ENCODE results near the gene PITPNC1.
"Not testable (repeated sequence)": the region's sequence is repeated elsewhere in the genome, so short reads cannot be mapped to it uniquely, and the experiment has no call there.

The PITPNC1 gene

DNA sequence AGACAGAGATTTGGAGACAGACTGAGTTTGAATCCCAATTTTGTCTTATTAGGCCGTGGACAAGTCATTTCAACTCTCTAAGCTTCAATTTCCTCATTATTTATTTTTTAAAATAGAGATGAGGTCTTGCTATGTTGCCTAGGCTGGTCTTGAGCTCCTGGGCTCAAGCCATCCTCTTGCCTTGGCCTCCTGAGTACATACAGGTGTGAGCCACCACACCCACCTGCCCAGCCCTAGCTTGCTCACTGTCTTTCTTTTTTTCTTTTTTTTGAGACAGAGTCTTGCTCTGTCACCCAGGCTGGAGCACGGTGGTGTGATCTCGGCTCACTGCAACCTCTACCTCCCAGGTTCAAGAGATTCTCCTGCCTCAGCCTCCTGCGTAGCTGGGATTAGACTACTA lies 45.2 kb downstream of the PITPNC1 start:
- H3K9me3 ChIP-seq (ENCODE audit: low read length); H3K9ac ChIP-seq (ENCODE audit: low read length); H3K27ac ChIP-seq (ENCODE audit: low read depth, low read length); H3K27me3 ChIP-seq (ENCODE audit: control insufficient read depth in 1 of 2, insufficient read depth in 2 of 2, low read length in 2 of 2); H3K4me1 ChIP-seq (ENCODE audit: insufficient read depth, low read length); H3K4me3 ChIP-seq (ENCODE audit: low read depth in 1 of 2, low read length in 2 of 2); H3K36me3 ChIP-seq (ENCODE audit: insufficient read depth, low read length): not testable (repeated sequence)

DNA sequence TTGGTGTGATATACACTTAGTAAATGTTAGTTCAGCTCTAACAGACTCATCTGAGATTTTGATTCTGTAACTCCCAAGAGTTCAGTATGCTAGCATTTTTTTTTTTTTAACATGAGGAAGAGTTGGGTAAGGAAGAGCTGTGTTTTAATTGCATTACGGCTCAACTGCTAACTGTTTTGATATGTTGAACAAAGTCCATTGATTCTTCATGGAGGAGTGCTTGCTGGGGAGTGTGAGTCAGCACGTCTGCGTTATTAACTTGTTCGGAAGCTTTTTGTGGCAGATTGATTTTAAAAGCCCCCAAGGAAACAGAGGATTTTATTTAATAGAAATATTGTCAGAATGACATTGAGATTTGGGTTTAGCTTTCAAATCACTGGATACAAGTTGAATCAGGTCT lies 45.8 kb downstream of the PITPNC1 start:
- H3K9me3 ChIP-seq (ENCODE audit: low read length): no peaks in the 10 kb centered on the region
- H3K9ac ChIP-seq (ENCODE audit: low read length): no peak overlapping the region
- no peaks in the 10 kb centered on the region for H3K4me1 ChIP-seq (ENCODE audit: insufficient read depth, low read length)
- H3K36me3 ChIP-seq (ENCODE audit: insufficient read depth, low read length): no peaks in the 10 kb centered on the region
- H3K27ac ChIP-seq (ENCODE audit: low read depth, low read length): no peak overlapping the region
- no peak overlapping the region for H3K4me3 ChIP-seq (ENCODE audit: low read depth in 1 of 2, low read length in 2 of 2)
- no peaks in the 10 kb centered on the region for H3K27me3 ChIP-seq (ENCODE audit: control insufficient read depth in 1 of 2, insufficient read depth in 2 of 2, low read length in 2 of 2)

DNA sequence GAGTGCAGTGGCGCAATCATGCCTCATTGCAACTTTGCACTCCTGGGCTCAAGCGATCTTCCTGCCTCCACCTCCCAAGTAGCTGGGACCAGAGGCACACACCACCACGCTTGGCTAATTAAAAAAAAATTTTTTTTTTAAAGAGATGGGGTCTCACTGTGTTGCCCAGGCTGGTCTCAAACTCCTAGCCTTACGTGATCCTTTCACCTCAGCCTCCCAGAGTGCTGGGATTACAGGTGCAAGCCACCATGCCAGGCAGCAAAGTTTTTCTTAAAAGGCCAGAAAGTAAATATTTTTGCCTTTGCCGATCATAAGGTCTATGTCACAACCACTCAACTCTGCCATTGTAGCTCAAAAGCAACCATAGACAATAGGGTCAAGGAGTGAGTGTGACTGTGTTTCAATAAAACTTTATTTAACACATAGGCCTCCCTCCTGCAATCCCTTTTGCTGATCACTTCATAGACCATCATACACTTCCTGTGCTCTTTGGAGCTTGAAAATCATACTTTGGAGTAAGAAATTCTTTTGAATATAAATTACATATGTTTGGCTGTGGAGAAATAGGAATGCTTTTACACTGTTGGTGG lies 48.6 kb downstream of the PITPNC1 start:
- Histone ChIP-seq H3K4me3 (ENCODE audit: low read depth in 1 of 2, low read length in 2 of 2) (no peak overlapping the region), H3K4me1 (ENCODE audit: insufficient read depth, low read length) (no peaks in the 10 kb centered on the region), H3K27ac (ENCODE audit: low read depth, low read length) (no peak overlapping the region), H3K36me3 (ENCODE audit: insufficient read depth, low read length) (no peaks in the 10 kb centered on the region), H3K9ac (ENCODE audit: low read length) (no peak overlapping the region), H3K9me3 (ENCODE audit: low read length) (no peaks in the 10 kb centered on the region), H3K27me3 (ENCODE audit: control insufficient read depth in 1 of 2, insufficient read depth in 2 of 2, low read length in 2 of 2) (no peaks in the 10 kb centered on the region)

DNA sequence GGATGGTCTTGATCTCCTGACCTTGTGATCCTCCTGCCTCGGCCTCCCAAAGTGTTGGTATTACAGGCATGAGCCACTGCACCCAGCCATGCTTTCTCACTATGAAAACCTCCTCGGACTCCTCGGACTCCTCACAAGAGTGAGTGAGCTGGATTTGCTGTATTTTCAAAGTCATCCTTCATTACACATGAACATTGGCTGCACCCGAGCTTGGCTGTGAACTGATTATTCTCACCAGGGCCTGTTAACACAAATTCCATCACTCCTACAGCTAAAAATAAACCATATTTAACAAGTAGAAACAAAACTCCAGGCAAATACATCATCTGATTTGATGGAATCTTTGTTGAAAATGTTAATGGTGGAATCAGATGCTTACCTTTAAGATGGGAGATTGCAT lies 50.3 kb downstream of the PITPNC1 start:
- Histone ChIP-seq H3K9me3 (ENCODE audit: low read length) (no peaks in the 10 kb centered on the region), H3K4me3 (ENCODE audit: low read depth in 1 of 2, low read length in 2 of 2) (no peak overlapping the region), H3K27ac (ENCODE audit: low read depth, low read length) (no peak overlapping the region), H3K36me3 (ENCODE audit: insufficient read depth, low read length) (no peaks in the 10 kb centered on the region), H3K27me3 (ENCODE audit: control insufficient read depth in 1 of 2, insufficient read depth in 2 of 2, low read length in 2 of 2) (no peaks in the 10 kb centered on the region), H3K9ac (ENCODE audit: low read length) (no peak overlapping the region), H3K4me1 (ENCODE audit: insufficient read depth, low read length) (no peaks in the 10 kb centered on the region)

DNA sequence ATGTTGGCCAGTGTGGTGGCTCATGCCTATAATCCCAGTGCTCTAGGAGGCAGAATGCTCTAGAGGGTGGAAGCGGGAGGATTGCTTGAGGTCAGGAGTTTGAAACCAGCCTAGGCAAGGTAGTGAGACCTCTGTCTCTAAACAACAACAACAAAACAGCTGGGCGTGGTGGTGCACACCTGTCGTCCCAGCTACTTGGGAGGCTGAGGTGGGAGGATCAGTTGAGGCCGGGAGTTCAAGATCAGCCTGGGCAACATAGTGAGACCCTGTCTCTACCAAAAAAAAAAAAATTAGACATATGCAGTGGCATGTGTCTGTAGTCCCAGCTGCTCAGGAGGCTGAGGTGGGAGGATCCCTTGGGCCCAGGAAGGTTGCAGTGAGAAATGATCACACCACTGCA lies 53.4 kb downstream of the PITPNC1 start:
- not testable (repeated sequence) for H3K4me3 ChIP-seq (ENCODE audit: low read depth in 1 of 2, low read length in 2 of 2); H3K9me3 ChIP-seq (ENCODE audit: low read length); H3K27ac ChIP-seq (ENCODE audit: low read depth, low read length); H3K4me1 ChIP-seq (ENCODE audit: insufficient read depth, low read length); H3K27me3 ChIP-seq (ENCODE audit: control insufficient read depth in 1 of 2, insufficient read depth in 2 of 2, low read length in 2 of 2); H3K9ac ChIP-seq (ENCODE audit: low read length); H3K36me3 ChIP-seq (ENCODE audit: insufficient read depth, low read length)

DNA sequence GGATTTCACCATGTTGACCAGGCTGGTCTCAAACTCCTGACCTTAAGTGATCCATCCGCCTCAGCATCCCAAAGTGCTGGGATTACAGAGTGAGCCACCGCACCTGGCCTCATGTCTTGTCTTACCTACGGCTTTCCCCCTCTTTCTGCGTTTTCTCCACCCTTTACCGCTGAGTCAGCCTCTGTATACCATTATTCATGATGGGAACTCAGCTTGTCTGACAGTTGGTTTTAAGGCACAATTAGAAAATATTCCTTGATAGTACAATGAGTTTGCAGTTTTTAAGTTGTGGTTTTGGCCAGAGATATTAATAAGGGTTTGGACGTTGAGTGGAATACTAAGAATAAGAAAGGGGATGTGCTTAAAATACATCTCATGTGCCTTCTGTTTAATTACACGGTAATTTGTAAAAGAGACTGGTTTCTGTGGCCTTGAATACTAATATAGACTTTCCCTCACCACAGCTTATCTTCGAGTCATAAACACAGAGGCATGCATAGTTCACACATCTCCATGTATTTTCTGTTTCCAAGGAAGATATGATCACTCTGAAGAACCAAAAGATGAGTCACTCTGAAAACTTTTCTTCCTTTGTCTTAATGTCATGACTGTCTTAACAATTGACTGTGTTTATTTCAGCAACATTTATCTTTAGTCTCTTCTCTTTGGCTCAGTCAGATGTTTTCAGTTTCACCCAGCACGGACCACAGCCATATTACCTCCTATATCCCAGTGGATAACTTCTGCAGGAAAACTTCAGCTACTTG lies 54.4 kb downstream of the PITPNC1 start:
- Histone ChIP-seq H3K36me3 (ENCODE audit: insufficient read depth, low read length) (no peaks in the 10 kb centered on the region), H3K9me3 (ENCODE audit: low read length) (no peaks in the 10 kb centered on the region), H3K9ac (ENCODE audit: low read length) (no peak overlapping the region), H3K27ac (ENCODE audit: low read depth, low read length) (no peak overlapping the region), H3K4me3 (ENCODE audit: low read depth in 1 of 2, low read length in 2 of 2) (no peak overlapping the region), H3K27me3 (ENCODE audit: control insufficient read depth in 1 of 2, insufficient read depth in 2 of 2, low read length in 2 of 2) (no peaks in the 10 kb centered on the region), H3K4me1 (ENCODE audit: insufficient read depth, low read length) (no peaks in the 10 kb centered on the region)

DNA sequence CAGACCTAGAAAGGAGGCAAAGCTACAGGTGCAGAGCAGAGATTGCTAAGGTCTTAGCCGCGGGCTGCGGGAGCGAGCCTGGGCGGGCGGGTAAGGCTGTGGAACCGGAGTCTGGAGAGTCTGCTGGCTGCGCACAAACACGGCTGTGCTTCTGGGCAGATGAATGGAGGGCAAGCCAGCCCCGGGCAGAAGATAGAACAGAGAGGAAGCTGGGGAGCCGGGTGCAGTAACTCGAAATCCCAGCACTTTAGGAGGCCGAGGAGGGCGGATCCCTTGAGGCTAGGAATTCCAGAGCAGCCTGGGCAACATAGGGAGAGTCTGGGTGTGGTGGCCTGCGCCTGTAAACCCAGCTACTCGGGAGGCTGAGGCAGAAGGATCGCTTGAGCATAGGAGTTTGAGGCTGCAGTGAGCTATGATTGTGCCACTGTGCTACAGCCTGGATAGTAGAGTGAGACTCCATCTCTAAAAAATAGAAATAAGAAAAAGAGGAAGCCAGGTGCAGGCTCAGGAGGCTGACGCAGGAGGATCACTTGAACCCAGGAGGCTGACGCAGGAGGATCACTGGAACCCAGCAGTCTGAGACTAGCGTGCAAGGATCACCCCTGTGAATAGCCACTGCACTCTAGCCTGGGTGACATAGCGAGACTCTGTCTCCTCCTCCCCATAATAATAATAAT lies 56.3 kb downstream of the PITPNC1 start:
- Histone ChIP-seq H3K4me1 (ENCODE audit: insufficient read depth, low read length) (no peaks in the 10 kb centered on the region), H3K36me3 (ENCODE audit: insufficient read depth, low read length) (no peaks in the 10 kb centered on the region), H3K9ac (ENCODE audit: low read length) (no peak overlapping the region), H3K27me3 (ENCODE audit: control insufficient read depth in 1 of 2, insufficient read depth in 2 of 2, low read length in 2 of 2) (no peaks in the 10 kb centered on the region), H3K27ac (ENCODE audit: low read depth, low read length) (no peak overlapping the region), H3K4me3 (ENCODE audit: low read depth in 1 of 2, low read length in 2 of 2) (no peak overlapping the region), H3K9me3 (ENCODE audit: low read length) (no peaks in the 10 kb centered on the region)

DNA sequence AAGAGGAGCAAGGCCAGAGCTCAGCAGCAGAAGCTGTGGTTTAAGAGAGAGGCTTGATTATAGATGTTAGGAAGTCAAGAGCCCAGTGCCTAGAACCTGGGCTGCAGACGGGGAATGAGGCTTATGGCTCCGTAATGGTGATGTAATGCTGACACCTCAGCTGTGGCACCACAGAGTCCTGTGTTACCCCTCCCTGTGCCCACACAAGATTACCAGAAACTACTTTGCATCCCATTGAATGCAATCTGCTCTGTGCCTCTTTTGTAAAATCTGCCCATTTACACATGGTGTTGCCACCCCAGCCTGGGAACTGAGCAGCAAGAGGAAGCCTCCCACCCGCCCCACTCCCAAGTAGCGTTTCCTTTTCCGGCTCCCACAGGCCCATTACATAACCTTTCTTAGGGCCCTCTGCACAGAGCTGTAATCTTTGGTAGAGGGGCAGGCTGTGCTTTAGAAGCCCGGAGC lies 57.0 kb downstream of the PITPNC1 start:
- no peak overlapping the region for H3K4me3 ChIP-seq (ENCODE audit: low read depth in 1 of 2, low read length in 2 of 2)
- H3K9me3 ChIP-seq (ENCODE audit: low read length): no peaks in the 10 kb centered on the region
- no peaks in the 10 kb centered on the region for H3K27me3 ChIP-seq (ENCODE audit: control insufficient read depth in 1 of 2, insufficient read depth in 2 of 2, low read length in 2 of 2)
- no peaks in the 10 kb centered on the region for H3K36me3 ChIP-seq (ENCODE audit: insufficient read depth, low read length)
- no peak overlapping the region for H3K9ac ChIP-seq (ENCODE audit: low read length)
- H3K27ac ChIP-seq (ENCODE audit: low read depth, low read length): no peak overlapping the region
- no peaks in the 10 kb centered on the region for H3K4me1 ChIP-seq (ENCODE audit: insufficient read depth, low read length)

DNA sequence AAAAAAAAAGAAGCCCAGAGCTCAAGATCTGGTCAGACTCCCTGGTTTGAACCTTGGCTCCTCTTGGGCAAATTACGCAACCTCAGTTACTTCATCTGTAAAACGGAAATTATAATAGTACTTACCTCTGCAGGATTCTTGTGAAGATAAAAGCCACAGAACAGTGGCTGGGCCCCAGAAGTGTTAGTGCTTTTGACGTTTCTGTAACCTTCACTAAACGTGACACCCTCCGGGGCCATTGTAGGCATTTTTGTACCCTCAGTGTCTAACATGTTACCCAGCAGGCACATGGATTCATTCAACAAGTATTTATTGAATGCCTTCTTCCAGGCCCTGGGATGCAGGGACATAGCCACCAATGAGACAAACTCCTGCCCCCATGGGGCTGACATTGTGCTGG lies 58.0 kb downstream of the PITPNC1 start:
- Histone ChIP-seq H3K36me3 (ENCODE audit: insufficient read depth, low read length) (no peaks in the 10 kb centered on the region), H3K27me3 (ENCODE audit: control insufficient read depth in 1 of 2, insufficient read depth in 2 of 2, low read length in 2 of 2) (no peaks in the 10 kb centered on the region), H3K4me3 (ENCODE audit: low read depth in 1 of 2, low read length in 2 of 2) (no peak overlapping the region), H3K9ac (ENCODE audit: low read length) (no peak overlapping the region), H3K9me3 (ENCODE audit: low read length) (no peaks in the 10 kb centered on the region), H3K4me1 (ENCODE audit: insufficient read depth, low read length) (no peaks in the 10 kb centered on the region), H3K27ac (ENCODE audit: low read depth, low read length) (no peak overlapping the region)

DNA sequence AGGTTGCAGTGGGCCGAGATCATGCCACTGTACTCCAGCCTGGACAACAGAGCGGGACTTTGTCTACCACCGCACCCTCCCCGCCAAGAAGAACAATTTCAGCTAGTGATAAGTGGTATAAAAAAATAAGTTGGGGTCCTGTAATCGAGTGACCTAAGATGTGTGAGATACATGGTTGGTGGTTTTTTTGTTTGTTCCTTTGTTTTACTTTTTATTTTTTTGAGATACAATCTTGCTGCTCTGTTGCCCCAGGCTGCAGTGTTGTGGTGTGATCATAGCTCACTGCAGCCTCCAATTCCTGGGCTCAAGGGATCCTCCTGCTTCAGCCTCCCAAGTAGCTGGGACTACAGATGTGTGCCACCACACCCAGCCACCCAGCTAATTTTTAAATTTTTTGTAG lies 58.7 kb downstream of the PITPNC1 start:
- H3K27ac ChIP-seq (ENCODE audit: low read depth, low read length): no peak overlapping the region
- no peaks in the 10 kb centered on the region for H3K4me1 ChIP-seq (ENCODE audit: insufficient read depth, low read length)
- H3K9ac ChIP-seq (ENCODE audit: low read length): no peak overlapping the region
- no peaks in the 10 kb centered on the region for H3K36me3 ChIP-seq (ENCODE audit: insufficient read depth, low read length)
- H3K9me3 ChIP-seq (ENCODE audit: low read length): no peaks in the 10 kb centered on the region
- H3K4me3 ChIP-seq (ENCODE audit: low read depth in 1 of 2, low read length in 2 of 2): no peak overlapping the region
- no peaks in the 10 kb centered on the region for H3K27me3 ChIP-seq (ENCODE audit: control insufficient read depth in 1 of 2, insufficient read depth in 2 of 2, low read length in 2 of 2)

DNA sequence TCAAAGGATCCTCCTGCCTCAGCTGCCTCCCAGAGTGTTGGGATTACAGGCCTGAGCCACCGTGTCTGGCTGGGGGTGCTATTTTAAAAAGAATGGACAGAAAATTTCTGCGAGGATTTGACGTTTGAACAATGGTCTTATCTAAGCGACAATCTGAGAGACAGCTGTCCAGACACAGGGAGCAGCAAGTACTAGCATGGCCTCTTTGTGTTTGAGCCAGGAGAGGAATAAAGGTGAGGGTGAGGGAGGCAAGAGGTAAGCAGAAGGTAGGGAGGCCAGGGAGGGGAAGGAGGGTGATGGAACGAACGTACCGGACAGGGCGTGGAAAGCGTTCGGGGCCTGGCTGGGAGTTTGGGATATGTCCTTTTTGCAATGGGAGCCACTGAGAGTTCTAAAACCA lies 59.2 kb downstream of the PITPNC1 start:
- H3K36me3 ChIP-seq (ENCODE audit: insufficient read depth, low read length): no peaks in the 10 kb centered on the region
- no peak overlapping the region for H3K27ac ChIP-seq (ENCODE audit: low read depth, low read length)
- no peaks in the 10 kb centered on the region for H3K27me3 ChIP-seq (ENCODE audit: control insufficient read depth in 1 of 2, insufficient read depth in 2 of 2, low read length in 2 of 2)
- no peaks in the 10 kb centered on the region for H3K9me3 ChIP-seq (ENCODE audit: low read length)
- H3K4me3 ChIP-seq (ENCODE audit: low read depth in 1 of 2, low read length in 2 of 2): no peak overlapping the region
- no peaks in the 10 kb centered on the region for H3K4me1 ChIP-seq (ENCODE audit: insufficient read depth, low read length)
- H3K9ac ChIP-seq (ENCODE audit: low read length): no peak overlapping the region

Measured in muscle layer of colon (tissue), 2 donors.